Lower leg skin (tissue), 4 donors: ENCODE data around the gene WDR91. TPM values are rescaled to one million over a fixed set of nuclear protein-coding genes. Genes with fewer than 3 reads are reported as not detected.
A peak's percentile ranks its signal among the peaks of the same experiment; 100 is the strongest.

Experiments
- DNase-seq, 2 donors: peaks; one replicate each; pipeline ENCODE4 v3.0.0-alpha.2; 2019; ENCODE audit warnings: low spot score in 2 of 2
- H3K4me3 ChIP-seq: fragments of 200-600 bp; sonication (generic); 2 replicates; pipeline ENCODE4 v1.5.1; 2017; ENCODE audit warnings: mild to moderate bottlenecking, low read depth; ENCODE audit not compliant: poor library complexity, severe bottlenecking
- CTCF ChIP-seq, 3 donors: fragments of 450-650 bp; IDR thresholded peaks; one replicate each; pipeline ENCODE4 v1.5.1; 2016; ENCODE audit warnings: antibody characterized with exemption in 3 of 3, mild to moderate bottlenecking in 3 of 3, moderate library complexity in 2 of 3
- POLR2A ChIP-seq, 2 donors: fragments of 450-650 bp; IDR thresholded peaks; one replicate each; pipeline ENCODE4 v1.6.1; 2016 to 2017; ENCODE audit warnings: antibody characterized with exemption in 2 of 2, mild to moderate bottlenecking in 1 of 2, moderate library complexity in 1 of 2
- WGBS, 2 donors: methylation state at CpG; one replicate each; pipeline ENCODE4 v1.1.5; 2018; 5-methylcytosine and 5-hydroxymethylcytosine counted together
- intact Hi-C: fragments of 100-400 bp; cut with DNase I; formaldehyde crosslinking; loops from one replicate; pipeline ENCODE4 v1.15.0; 2023; ENCODE audit warnings: low total_unique reads
- total RNA-seq, 4 donors: library from RNA; depleted of rRNA; stranded (reverse); fragments of >200 nt; gene quantifications; one replicate each; pipeline ENCODE4 v1.1.0, GENCODE V29; 2016

The WDR91 gene
- total RNA-seq, 4 donors from 2014 or later = 16.7 to 25.0 (median 20.8) TPM

- no peak for TF ChIP-seq CTCF (IDR thresholded peaks at IDR 0.05)
- TF ChIP-seq POLR2A (IDR thresholded peaks at IDR 0.05) = no peak
- H3K4me3 ChIP-seq = no peak overlapping the region
- peak in 1 of 2 donors; percentile 71 for DNase-seq
- WGBS, 2 donors = 94 to 96% methylated on average over 6 of the region's 6 CpGs
- intact Hi-C loops = no loop called here
Measured at GRCh38 chr7:135232087-135232486, 20.8 kb upstream of the WDR91 start.

- peak in 1 of 2 donors; percentile 67 for DNase-seq
- no peak for TF ChIP-seq CTCF (IDR thresholded peaks at IDR 0.05)
- TF ChIP-seq POLR2A (IDR thresholded peaks at IDR 0.05) = no peak
- intact Hi-C loops = no loop called here
Measured at GRCh38 chr7:135231686-135232085, 20.4 kb upstream of the WDR91 start.

GRCh38 chr7:135224027-135224426 is 12.7 kb upstream of the WDR91 start:
- intact Hi-C loops = no loop called here
- TF ChIP-seq POLR2A (IDR thresholded peaks at IDR 0.05) = no peak
- no peak for TF ChIP-seq CTCF (IDR thresholded peaks at IDR 0.05)
- DNase-seq = no peak
- no peak overlapping the region for H3K4me3 ChIP-seq
- WGBS, 2 donors = 50 to 77% methylated on average over 1 of the region's 1 CpG

More at GRCh38 chr7:135231686-135232085, 20.4 kb upstream of the WDR91 start:
- H3K4me3 ChIP-seq = no peak overlapping the region

- 95 to 96% methylated on average over 5 of the region's 5 CpGs for WGBS, 2 donors
- DNase-seq = no peak
- H3K4me3 ChIP-seq = no peak overlapping the region
- TF ChIP-seq POLR2A (IDR thresholded peaks at IDR 0.05) = no peak
- TF ChIP-seq CTCF (IDR thresholded peaks at IDR 0.05) = no peak
- intact Hi-C loops = no loop called here
Measured at GRCh38 chr7:135217645-135218509, 6.6 kb upstream of the WDR91 start.

DNA sequence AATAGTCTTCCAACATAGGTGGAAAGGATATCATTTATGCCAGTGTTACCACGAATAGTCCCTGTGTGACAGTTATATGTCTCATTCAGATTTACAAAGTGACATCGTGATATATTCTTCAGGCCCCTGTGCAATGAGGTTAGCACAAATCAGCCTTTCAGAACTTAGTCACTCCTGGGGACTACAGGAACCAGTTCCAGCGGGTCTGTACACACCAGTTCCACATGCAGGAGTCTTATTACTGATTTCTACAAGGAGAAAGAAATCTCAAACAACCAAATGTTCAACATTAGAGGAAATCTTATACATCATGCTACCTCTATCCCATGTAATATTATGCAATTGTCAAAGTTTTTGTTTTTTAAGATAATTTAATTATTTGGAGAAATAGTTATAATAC is 4.4 kb upstream of the WDR91 start:
- intact Hi-C loops = no loop called here
- no peak for DNase-seq
- 70 to 81% methylated on average over 3 of the region's 3 CpGs for WGBS, 2 donors
- no peak overlapping the region for H3K4me3 ChIP-seq
- no peak for TF ChIP-seq CTCF (IDR thresholded peaks at IDR 0.05)
- TF ChIP-seq POLR2A (IDR thresholded peaks at IDR 0.05) = no peak
